HG02973 (cell line): ENCODE results near the gene GLIS1.

Experiments used
- ATAC-seq: cut with Tn5 transposase; IDR thresholded peaks from one replicate; pipeline ENCODE4 v1.9.1; 2021; ENCODE audit warnings: moderate library complexity; ENCODE audit not compliant: unreplicated experiment

Gene GLIS1

DNA sequence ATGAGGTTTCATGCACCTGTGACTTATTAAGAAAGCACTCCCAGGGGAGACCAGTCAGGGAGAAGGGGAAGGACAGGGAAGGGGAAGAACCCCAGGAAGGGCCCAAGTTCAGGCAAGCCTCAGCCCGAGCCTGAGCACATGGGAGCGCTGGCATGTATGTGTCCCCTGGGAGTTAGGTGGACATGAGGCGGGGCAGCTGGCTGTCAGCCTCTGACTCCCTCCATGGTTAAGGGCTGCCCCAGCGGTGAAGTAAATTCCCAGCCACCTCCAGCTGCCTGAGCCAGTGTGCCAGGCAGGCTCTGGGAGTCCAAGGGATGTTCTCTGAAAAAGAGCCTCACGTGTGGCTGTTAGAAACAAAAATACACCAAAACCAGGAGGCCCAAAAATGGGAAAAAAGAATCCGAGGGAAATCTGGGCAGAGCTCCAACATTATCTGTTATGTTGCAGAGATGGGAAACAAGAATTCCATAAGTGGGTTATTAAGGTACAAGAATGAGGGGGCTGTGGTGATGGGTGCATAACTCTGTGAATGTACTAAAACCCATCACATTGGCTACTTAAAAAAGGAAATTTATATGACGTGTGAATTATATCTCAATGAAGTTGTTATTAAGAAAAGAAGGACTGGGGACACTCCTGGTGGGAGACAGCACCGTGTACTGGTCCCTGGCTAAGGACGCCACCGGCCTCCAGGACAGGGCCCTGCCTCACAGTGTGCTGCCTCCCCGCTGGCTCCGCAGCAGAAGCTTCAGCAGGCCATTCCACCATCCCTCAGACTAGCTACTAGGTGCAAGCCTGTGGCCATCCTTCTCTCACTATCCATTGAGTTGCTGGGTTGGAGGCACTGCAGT is 261.1 kb downstream of the GLIS1 start:
- ATAC-seq: no peak

- ATAC-seq: no peak
These were observed 262.4 kb downstream of the GLIS1 start for GRCh38 chr1:53476579-53476978.

GRCh38 chr1:53475664-53476063 is 263.3 kb downstream of the GLIS1 start:
- ATAC-seq: no peak

- ATAC-seq: no peak
These were observed 265.5 kb downstream of the GLIS1 start for GRCh38 chr1:53473463-53473862.

DNA sequence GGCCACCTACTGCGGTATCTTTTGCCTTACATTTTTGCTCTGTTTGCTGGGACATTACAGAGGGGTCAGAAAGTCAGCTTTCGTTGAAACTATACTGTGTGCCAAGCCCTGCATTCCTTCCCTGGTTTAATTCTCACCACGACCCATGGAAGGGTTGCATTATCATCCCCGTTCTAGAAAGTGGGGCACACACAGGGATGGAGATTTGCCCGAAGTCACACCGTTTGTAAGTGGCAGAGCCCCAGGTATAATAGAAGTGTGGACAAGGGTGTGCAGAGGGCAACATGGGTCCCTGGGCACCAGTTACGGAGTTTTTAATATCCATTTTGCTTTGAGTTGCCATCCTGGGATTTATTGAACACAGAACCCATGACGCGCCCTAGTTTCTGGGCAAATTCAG is 268.0 kb downstream of the GLIS1 start:
- ATAC-seq: no peak

- ATAC-seq: no peak
These were observed 268.4 kb downstream of the GLIS1 start for GRCh38 chr1:53470584-53470983.

DNA sequence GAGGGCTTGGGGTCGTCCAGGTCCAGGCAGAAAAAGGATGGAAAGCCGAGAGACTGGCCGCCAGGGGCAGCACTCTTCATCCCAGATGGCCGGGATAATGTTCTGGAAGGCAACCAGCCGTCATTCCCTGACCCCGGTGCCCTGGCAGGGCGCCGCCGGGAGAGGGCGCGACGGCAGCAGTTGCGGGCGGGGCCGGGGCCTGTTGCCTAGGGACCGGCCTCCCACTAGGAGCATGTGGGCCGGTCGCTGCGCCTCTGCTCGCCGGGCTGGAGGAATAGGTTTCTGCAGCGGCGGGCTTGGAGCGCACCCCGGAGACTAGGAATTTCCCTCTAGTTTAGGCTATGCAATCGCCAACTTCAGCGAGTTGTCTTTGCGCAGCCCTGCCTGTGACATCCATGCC is 268.8 kb downstream of the GLIS1 start:
- no peak for ATAC-seq

- no peak for ATAC-seq
These were observed 269.6 kb downstream of the GLIS1 start for GRCh38 chr1:53469373-53469772.

DNA sequence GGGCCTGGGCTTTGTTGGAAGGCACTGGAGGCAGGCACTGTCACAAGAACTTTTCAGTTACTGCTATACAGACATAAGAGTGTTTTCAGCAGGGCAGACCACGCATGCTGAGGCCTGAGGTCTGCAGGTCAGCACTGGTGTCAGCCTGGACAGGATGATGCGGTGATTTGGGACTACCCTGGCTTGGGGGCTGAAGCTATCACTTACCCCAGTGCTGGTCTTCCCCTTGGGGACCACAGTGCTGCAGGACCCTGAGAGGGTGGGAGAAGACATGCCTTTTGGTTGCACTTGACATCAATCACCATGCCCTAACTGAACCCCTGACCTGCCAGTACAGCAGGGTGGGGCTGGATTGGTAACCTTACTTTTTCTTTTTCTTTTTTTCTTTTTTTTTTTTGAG is 270.6 kb downstream of the GLIS1 start:
- no peak for ATAC-seq

GRCh38 chr1:53467391-53467790 is 271.6 kb downstream of the GLIS1 start:
- no peak for ATAC-seq

- no peak for ATAC-seq
These were observed 273.7 kb downstream of the GLIS1 start for GRCh38 chr1:53465023-53465957.

GRCh38 chr1:53463961-53464899 is 274.7 kb downstream of the GLIS1 start:
- ATAC-seq: no peak

DNA sequence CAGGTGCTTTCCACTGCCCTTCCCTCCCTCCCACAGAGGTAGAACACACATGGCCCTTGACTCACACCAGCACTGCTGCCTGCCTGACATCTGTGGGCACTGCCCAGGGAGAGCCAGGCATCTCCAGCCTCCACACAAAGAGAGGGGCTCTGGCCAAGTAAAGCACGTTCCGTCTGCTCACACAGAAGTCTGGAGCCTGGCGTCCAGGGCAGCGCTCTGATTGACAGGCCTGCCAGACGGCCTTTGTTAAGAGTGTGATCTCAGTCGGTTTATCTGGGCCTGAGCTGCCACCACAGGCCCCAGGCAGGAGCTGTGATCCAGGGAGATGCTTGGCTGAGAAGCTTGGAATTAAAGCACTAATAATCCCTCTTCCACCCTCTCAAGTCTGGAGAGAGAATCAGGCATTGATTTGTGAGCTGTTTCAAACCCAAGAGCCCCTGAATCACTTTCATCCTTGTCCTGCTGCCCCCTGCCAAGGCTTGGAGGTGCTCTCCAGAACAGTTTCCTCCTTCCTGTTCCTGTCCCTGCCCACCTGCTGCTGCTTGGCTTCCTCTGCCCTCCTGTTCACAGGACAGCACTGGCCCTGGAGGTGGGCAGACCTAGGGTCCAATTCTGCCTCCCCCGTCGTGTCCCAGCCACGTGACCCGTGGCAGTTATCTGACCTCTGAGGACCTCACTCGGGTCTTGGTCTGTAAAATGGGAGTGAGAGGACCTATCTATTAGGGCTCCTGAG is 276.0 kb downstream of the GLIS1 start:
- ATAC-seq: no peak

GRCh38 chr1:53462193-53462592 is 276.8 kb downstream of the GLIS1 start:
- no peak for ATAC-seq

GRCh38 chr1:53461323-53462044 is 277.5 kb downstream of the GLIS1 start:
- ATAC-seq: no peak

DNA sequence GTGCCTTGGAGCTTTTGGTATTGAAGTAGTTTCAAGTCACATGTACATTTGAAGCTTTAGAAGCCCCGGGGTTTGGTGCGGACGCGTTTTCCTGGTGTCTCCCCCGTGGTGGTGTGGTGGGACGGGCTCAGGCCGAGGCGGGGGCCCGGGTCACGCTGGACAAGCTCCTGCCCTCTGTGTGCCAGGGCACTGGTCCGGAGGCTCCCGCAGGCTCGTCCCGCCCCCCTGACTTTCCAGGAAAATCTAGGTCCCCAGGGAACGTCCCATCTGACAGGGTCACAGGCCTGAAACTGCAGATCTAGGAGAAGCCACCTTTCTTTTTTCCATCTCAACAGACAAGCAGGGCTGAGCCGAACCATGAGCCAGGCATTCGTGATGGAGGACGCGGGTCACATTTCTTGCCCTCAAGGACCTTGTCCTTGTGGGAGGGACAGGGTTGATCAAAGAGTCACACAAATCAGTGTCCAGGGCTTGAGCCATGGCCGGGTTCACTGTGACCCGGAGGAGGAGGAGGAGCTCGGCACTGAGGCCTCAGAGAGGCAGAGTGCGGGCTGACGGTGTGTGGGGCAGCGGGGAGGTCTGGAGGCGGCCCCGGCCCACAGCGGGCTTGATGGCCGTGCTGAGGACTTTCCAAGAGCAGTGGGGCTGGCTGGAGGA is 278.2 kb downstream of the GLIS1 start:
- ATAC-seq: no peak

DNA sequence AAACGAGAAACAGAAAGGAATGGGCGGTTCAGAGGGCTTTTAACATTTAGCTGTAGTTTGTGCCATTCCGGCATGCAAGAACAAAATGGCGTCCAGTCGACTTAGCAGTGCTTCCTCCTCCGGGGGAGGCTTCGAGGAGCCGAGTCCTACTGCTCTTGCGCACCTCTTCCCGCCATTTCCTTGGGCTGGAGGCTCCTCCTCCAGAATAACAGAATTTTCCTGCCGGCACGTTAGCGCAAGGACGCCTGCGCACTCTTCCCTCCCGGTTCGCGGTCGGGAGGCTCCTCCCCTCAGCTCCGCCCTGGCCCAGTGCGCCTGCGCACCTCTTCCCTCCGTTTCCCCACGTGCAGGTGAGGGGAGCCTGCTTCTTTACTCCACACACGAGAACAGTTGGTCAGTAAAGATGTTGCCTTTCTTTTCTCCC is 278.7 kb downstream of the GLIS1 start:
- no peak for ATAC-seq

GRCh38 chr1:53459321-53460175 is 279.4 kb downstream of the GLIS1 start, which contains the start of gene DMRTB1:
Gene DMRTB1 (plus strand): TSS chr1:53459399. CDS start chr1:53459454, 55 bp downstream.
- ATAC-seq: no peak
